HG02852 (cell line): Measurements from ENCODE around the gene BOD1L1.
"Not testable (repeated sequence)": the region's sequence is repeated elsewhere in the genome, so short reads cannot be mapped to it uniquely, and the experiment has no call there.

Experiments used
- ATAC-seq: cut with Tn5 transposase; IDR thresholded peaks from one replicate; pipeline ENCODE4 v1.9.1; 2021; ENCODE audit warnings: mild to moderate bottlenecking, moderate library complexity; ENCODE audit not compliant: unreplicated experiment

The BOD1L1 gene

DNA sequence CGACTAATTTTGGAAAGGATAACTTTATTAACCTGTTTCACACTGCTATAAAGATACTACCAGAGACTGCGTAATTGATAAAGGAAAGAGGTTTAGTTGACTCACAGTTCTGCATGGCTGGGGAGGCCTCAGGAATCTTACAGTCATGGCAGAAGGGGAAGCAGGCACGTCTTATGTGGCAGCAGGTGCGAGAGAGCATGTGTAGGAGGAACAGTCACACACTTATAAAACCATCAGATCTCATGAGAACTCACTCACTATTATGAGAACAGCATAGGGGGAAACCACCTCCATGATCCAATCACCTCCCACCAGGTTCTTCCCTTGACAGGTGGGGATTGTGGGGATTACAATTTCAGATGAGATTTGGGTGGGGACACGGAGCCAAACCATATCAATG lies 67.4 kb downstream of the BOD1L1 start:
- ATAC-seq, result not testable (repeated sequence)

- ATAC-seq, result no peak
Observed at GRCh38 chr4:13559413-13559812, 68.1 kb downstream of the BOD1L1 start.

GRCh38 chr4:13558881-13559280 lies 68.6 kb downstream of the BOD1L1 start:
- no peak for ATAC-seq

DNA sequence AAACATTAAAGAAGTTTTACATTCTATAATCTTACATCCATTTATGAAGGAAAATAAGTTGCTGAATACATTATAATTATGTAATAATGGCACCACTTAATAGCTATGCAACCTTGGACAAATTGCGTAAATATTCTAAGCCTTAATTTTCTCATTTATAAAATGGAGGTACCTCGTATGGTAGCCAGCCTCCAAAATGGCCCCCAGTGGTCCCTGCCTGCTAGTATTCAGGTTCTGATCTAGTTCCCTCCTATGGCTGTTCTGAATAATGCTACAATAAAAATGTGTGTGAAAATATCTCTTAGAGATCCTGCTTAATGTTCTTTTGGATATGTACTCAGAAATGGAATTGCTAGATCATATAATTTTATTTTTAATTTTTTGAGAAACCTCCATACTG lies 72.2 kb downstream of the BOD1L1 start:
- no peak for ATAC-seq

GRCh38 chr4:13553081-13553480 lies 74.4 kb downstream of the BOD1L1 start:
- no peak for ATAC-seq

DNA sequence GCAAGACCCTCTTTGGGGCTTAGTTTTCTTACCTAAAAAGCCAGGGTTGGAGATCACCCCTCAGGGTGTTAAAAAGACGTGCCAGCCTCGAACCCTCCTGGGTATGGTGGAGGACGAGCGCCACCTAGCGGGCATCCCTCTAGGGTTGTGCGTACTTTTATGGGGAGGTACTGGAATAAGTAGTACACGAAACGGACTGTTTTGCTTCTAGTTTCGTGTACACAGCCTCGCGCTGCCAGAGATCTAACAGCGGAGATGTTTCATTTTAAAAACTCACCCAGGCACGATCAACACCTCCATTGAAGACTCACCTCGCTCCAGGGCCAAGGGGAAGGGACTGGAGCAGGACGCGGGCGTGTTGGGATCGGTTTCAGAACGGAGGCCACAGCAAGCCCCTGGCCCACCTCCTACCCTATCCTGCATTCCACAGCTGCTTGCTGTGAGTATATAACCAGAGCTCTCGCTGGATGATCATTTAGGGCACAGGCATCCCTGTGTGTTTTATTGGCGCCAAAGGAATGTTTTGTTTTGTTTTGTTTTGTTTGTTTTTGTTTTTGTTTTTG lies 78.5 kb downstream of the BOD1L1 start:
- peak; percentile 71 for ATAC-seq

- ATAC-seq, result no peak
Observed at GRCh38 chr4:13548059-13548983, 79.2 kb downstream of the BOD1L1 start.

- ATAC-seq, result no peak
Observed at GRCh38 chr4:13547485-13548041, 80.0 kb downstream of the BOD1L1 start.

GRCh38 chr4:13546941-13547484 lies 80.5 kb downstream of the BOD1L1 start:
- ATAC-seq, result no peak

GRCh38 chr4:13546142-13546940 lies 81.2 kb downstream of the BOD1L1 start:
- no peak for ATAC-seq

DNA sequence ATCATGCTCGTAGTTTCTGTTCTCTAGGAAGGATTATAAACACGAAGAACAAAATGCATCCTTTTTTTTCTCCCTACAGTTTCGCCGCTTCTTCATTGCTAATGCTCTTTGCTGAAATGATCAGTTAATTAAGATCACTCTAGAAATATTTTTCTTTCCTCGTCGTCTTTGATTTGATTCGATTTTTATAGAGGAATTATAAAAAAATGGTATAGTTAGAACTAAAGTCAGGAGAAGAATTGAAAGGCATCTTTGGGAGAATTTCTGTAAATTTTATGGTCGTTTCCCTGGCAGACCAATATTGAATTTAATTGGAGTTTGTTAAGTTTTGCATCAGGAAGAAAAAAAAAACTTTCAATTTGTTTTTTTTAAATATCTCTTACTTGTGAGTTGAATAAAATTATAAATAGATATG lies 82.1 kb downstream of the BOD1L1 start:
- ATAC-seq, result no peak

- ATAC-seq, result peak; percentile 52
Observed at GRCh38 chr4:13544606-13545393, 82.7 kb downstream of the BOD1L1 start.

- no peak for ATAC-seq
Observed at GRCh38 chr4:13543839-13544605, 83.5 kb downstream of the BOD1L1 start, which contains the start of gene NKX3-2. Gene NKX3-2 (minus strand): TSS chr4:13544508. CDS start chr4:13544414, 94 bp downstream.

- no peak for ATAC-seq
Observed at GRCh38 chr4:13543032-13543838, 84.3 kb downstream of the BOD1L1 start.

DNA sequence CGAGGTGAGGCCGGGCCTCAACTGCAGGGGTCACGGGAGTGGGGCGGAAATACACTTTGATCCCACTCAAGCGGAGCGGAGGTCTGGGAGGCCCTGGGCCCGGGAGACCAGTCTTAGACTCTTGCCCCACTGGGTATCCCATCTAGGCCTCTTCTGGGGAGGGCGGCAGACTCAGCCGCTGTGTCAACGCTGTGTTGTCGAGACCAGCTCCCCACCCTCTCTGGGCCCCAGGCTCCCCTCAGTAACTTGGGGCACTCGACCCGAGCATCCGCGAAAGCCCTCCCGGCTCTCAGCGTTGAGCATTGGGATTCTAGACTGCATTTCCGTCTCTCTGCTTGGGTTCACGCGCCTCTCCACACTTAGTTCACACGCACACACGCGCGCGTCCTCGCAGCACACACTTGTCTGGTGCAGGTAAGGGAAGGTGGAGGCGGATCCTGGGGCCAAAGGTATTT lies 84.9 kb downstream of the BOD1L1 start:
- no peak for ATAC-seq

- ATAC-seq, result no peak
Observed at GRCh38 chr4:13541720-13542576, 85.6 kb downstream of the BOD1L1 start.

GRCh38 chr4:13541176-13541604 lies 86.3 kb downstream of the BOD1L1 start:
- ATAC-seq, result no peak
